Lower lobe of right lung (tissue), 2 donors: ENCODE measurements around the gene UTF1. TPM values are rescaled to one million over a fixed set of nuclear protein-coding genes. Genes with fewer than 3 reads are reported as not detected.
"Not testable (repeated sequence)": the region's sequence is repeated elsewhere in the genome, so short reads cannot be mapped to it uniquely, and the experiment has no call there.

Experiments
- ATAC-seq, 2 donors: fragments of 200-7000 bp; cut with Tn5 transposase; one replicate each; pipeline ENCODE4 v1.9.1; 2020 to 2022; ENCODE audit warnings: mild to moderate bottlenecking in 2 of 2, moderate library complexity in 2 of 2
- DNase-seq: peaks from one replicate; pipeline ENCODE4 v3.0.0-alpha.2; 2020
- H3K27ac ChIP-seq: fragments of 200-600 bp; one replicate; pipeline ENCODE4 v1.8.0; 2022
- H3K27me3 ChIP-seq: fragments of 200-600 bp; one replicate; pipeline ENCODE4 v1.8.0; 2022; ENCODE audit warnings: low read depth
- H3K36me3 ChIP-seq: fragments of 200-600 bp; one replicate; pipeline ENCODE4 v1.8.0; 2022; ENCODE audit warnings: mild to moderate bottlenecking
- H3K4me1 ChIP-seq: fragments of 200-600 bp; one replicate; pipeline ENCODE4 v1.8.0; 2022
- H3K4me3 ChIP-seq: fragments of 200-600 bp; one replicate; pipeline ENCODE4 v1.8.0; 2022; ENCODE audit warnings: mild to moderate bottlenecking
- H3K9me3 ChIP-seq: fragments of 200-600 bp; one replicate; pipeline ENCODE4 v1.8.0; 2022
- CTCF ChIP-seq: fragments of 200-600 bp; IDR thresholded peaks from one replicate; pipeline ENCODE4 v1.8.0; 2022; ENCODE audit warnings: antibody characterized with exemption, mild to moderate bottlenecking
- intact Hi-C: fragments of 100-400 bp; cut with DNase I; formaldehyde crosslinking; loops from one replicate; pipeline ENCODE4 v1.11.0; 2022
- total RNA-seq: library from RNA; stranded (reverse); fragmentation: NEBNext Ultra II Directional; extraction: Animal tissue kit (Norgen Biotek cat#: 25700); gene quantifications from one replicate; pipeline ENCODE4 v1.2.1, GENCODE V29; 2021
- donor health status: DM: no; HTN: yes; CAD: no; lungs with severe emphysema.

Gene UTF1
- total RNA-seq, 1 donor from 2014 or later = not detected

GRCh38 chr10:133231946-133232574 is 2.0 kb downstream of the UTF1 start:
- no peak overlapping the region for H3K4me3 ChIP-seq
- no peak for ATAC-seq
- H3K36me3 ChIP-seq = no peaks in the 10 kb centered on the region
- intact Hi-C loops = no loop called here
- peaks cover 19% of the 10 kb centered on the region for H3K4me1 ChIP-seq
- no peaks in the 10 kb centered on the region for H3K9me3 ChIP-seq
- H3K27ac ChIP-seq = no peak overlapping the region
- H3K27me3 ChIP-seq = peaks cover 85% of the 10 kb centered on the region
- TF ChIP-seq CTCF = no peak
- DNase-seq = no peak

- Histone ChIP-seq H3K4me1 (peaks cover 21% of the 10 kb centered on the region), H3K4me3 (peak overlapping the region; percentile 45), H3K27me3 (peaks cover 85% of the 10 kb centered on the region)
- DNase-seq, ATAC-seq, H3K36me3 ChIP-seq, H3K9me3 ChIP-seq, H3K27ac ChIP-seq, intact Hi-C loops: not testable (repeated sequence)
Measured at GRCh38 chr10:133234796-133235195, 4.8 kb downstream of the UTF1 start.

- H3K27me3 ChIP-seq = peaks cover 85% of the 10 kb centered on the region
- H3K27ac ChIP-seq = peak overlapping the region; percentile 71
- no peaks in the 10 kb centered on the region for H3K9me3 ChIP-seq
- intact Hi-C loops = no loop called here
- ATAC-seq (peak; percentile 45 to 65), DNase-seq (peak; percentile 72)
- no peaks in the 10 kb centered on the region for H3K36me3 ChIP-seq
- H3K4me3 ChIP-seq = peak overlapping the region; percentile 45
- no peak for TF ChIP-seq CTCF
- peaks cover 20% of the 10 kb centered on the region for H3K4me1 ChIP-seq
Measured at GRCh38 chr10:133235265-133235855, 5.3 kb downstream of the UTF1 start.

- peaks cover 21% of the 10 kb centered on the region for H3K4me1 ChIP-seq
- no peaks in the 10 kb centered on the region for H3K36me3 ChIP-seq
- H3K9me3 ChIP-seq = no peaks in the 10 kb centered on the region
- peak; percentile 26 to 34 for ATAC-seq
- no peak for TF ChIP-seq CTCF
- peak overlapping the region; percentile 45 for H3K4me3 ChIP-seq
- peaks cover 83% of the 10 kb centered on the region for H3K27me3 ChIP-seq
- intact Hi-C loops = no loop called here
- no peak for DNase-seq
- peak overlapping the region; percentile 9 for H3K27ac ChIP-seq
Measured at GRCh38 chr10:133235932-133236331, 5.9 kb downstream of the UTF1 start.

- peaks cover 82% of the 10 kb centered on the region for H3K27me3 ChIP-seq
- intact Hi-C loops = no loop called here
- TF ChIP-seq CTCF = no peak
- ATAC-seq = peak; percentile 34 to 47
- H3K36me3 ChIP-seq = no peaks in the 10 kb centered on the region
- no peaks in the 10 kb centered on the region for H3K9me3 ChIP-seq
- H3K27ac ChIP-seq = peak overlapping the region; percentile 9
- H3K4me1 ChIP-seq = peaks cover 28% of the 10 kb centered on the region
- H3K4me3 ChIP-seq = peak overlapping the region; percentile 45
- DNase-seq = no peak
Measured at GRCh38 chr10:133236401-133237240, 6.6 kb downstream of the UTF1 start.
